Sigmoid colon (tissue), 7 donors: ENCODE results near the gene PSME1. TPM values are rescaled to one million over a fixed set of nuclear protein-coding genes. Genes with fewer than 3 reads are reported as not detected.
A peak's percentile ranks its signal among the peaks of the same experiment; 100 is the strongest.

Source experiments
- DNase-seq: peaks from one replicate; pipeline ENCODE4 v3.0.0-alpha.2; 2019
- H3K27ac ChIP-seq, 4 donors: fragments of 200-600 bp; sonication (generic); one replicate each; pipeline ENCODE4 v1.5.1; 2016 to 2019; ENCODE audit warnings: mild to moderate bottlenecking in 1 of 4
- H3K27me3 ChIP-seq, 3 donors: fragments of 200-600 bp; sonication (generic); one replicate each; pipeline ENCODE4 v1.5.1; 2019; ENCODE audit warnings: mild to moderate bottlenecking in 1 of 3
- H3K36me3 ChIP-seq, 4 donors: fragments of 200-600 bp; sonication (generic); one replicate each; pipeline ENCODE4 v1.5.1; 2016 to 2019
- H3K4me1 ChIP-seq, 4 donors: fragments of 200-600 bp; sonication (generic); one replicate each; pipeline ENCODE4 v1.5.1; 2017 to 2019
- H3K4me3 ChIP-seq, 4 donors: fragments of 200-600 bp; sonication (generic); one replicate each; pipeline ENCODE4 v1.5.1; 2017 to 2019; ENCODE audit warnings: mild to moderate bottlenecking in 2 of 4, moderate library complexity in 1 of 4
- H3K9me3 ChIP-seq, 4 donors: fragments of 200-600 bp in 3 of 4; sonication (generic) in 3 of 4; one replicate each; pipeline versions ENCODE4 v1.5.1 to v1.6.1; 2013 to 2019
- EP300 ChIP-seq, 4 donors: sonication (generic); formaldehyde crosslinking; IDR thresholded peaks; one replicate each; pipeline ENCODE4 v1.6.1; 2017; ENCODE audit warnings: antibody characterized with exemption in 4 of 4
- POLR2A ChIP-seq, 2 donors: fragments of 450-650 bp; IDR thresholded peaks; one replicate each; pipeline ENCODE4 v1.6.1; 2016; ENCODE audit warnings: antibody characterized with exemption in 2 of 2, mild to moderate bottlenecking in 2 of 2, moderate library complexity in 2 of 2
- POLR2AphosphoS5 ChIP-seq, 4 donors: sonication (generic); formaldehyde crosslinking; IDR thresholded peaks; one replicate each; pipeline ENCODE4 v1.6.1; 2017; ENCODE audit warnings: antibody characterized with exemption in 4 of 4
- WGBS, 2 donors: extraction: QIAGEN DNeasy Blood & Tissue Kit; methylation state at CpG; one replicate each; pipeline ENCODE4 v1.1.7; 2013; 5-methylcytosine and 5-hydroxymethylcytosine counted together
- intact Hi-C: fragments of 100-400 bp; cut with DNase I; formaldehyde crosslinking; loops from one replicate; pipeline ENCODE4 v1.15.1; 2023
- polyA plus RNA-seq, 3 donors: library from polyadenylated mRNA; stranded (reverse); fragments of 200-250 nt; gene quantifications; one replicate each; pipeline ENCODE4 v1.2.3, GENCODE V29; 2013
- total RNA-seq, 4 donors: library from RNA; depleted of rRNA; stranded (reverse); fragments of >200 nt; gene quantifications; one replicate each; pipeline ENCODE4 v1.1.0, GENCODE V29; 2016
- TF ChIP-seq, protein P1 (sequence below), 4 experiments: fragments of 450-650 bp in 3 of 4; fragments of 200-600 bp in 1 of 4; IDR thresholded peaks; one replicate each; pipeline ENCODE4 v1.5.1; 2016 to 2019; ENCODE audit warnings: antibody characterized with exemption in 4 of 4, mild to moderate bottlenecking in 3 of 4, moderate library complexity in 2 of 4
- donor health status: healthy with polysubstance abuse.
- donor health status: Bipolar disorder and iron deficiency.
- donor health status: healthy.

Gene PSME1
- total and polyA plus RNA-seq, 7 donors, result 129 to 438 (median 186) TPM

DNA sequence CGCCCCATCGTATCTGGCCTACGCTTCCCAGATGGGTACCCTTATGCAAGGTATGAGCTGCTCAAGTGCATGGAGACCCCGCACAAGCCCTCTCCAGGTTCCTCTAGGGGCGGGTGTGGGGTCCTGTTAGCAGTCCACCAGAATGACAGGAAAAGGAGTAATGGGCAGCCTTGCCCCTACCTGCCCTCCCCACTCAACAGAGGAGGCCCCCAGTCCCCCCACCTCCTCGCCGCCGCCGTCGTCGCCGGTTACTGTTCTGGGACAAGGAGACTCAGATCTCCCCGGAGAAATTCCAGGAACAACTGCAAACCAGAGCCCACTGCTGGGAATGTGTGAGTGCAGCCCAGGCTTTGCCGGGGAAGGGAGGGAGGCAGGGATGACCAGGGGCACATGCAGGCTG, 41.9 kb downstream of the PSME1 start:
- Histone ChIP-seq H3K4me3 (no peak overlapping the region), H3K27me3 (no peaks in the 10 kb centered on the region), H3K4me1 (peaks cover 0 to 23% (median 19%) of the 10 kb centered on the region in 4 donors), H3K36me3 (peaks cover 5 to 44% (median 11%) of the 10 kb centered on the region in 4 donors), H3K9me3 (no peaks in the 10 kb centered on the region), H3K27ac (peak overlapping the region in 2 of 4 donors; percentile 88 to 93)
- TF ChIP-seq, protein P1, sequence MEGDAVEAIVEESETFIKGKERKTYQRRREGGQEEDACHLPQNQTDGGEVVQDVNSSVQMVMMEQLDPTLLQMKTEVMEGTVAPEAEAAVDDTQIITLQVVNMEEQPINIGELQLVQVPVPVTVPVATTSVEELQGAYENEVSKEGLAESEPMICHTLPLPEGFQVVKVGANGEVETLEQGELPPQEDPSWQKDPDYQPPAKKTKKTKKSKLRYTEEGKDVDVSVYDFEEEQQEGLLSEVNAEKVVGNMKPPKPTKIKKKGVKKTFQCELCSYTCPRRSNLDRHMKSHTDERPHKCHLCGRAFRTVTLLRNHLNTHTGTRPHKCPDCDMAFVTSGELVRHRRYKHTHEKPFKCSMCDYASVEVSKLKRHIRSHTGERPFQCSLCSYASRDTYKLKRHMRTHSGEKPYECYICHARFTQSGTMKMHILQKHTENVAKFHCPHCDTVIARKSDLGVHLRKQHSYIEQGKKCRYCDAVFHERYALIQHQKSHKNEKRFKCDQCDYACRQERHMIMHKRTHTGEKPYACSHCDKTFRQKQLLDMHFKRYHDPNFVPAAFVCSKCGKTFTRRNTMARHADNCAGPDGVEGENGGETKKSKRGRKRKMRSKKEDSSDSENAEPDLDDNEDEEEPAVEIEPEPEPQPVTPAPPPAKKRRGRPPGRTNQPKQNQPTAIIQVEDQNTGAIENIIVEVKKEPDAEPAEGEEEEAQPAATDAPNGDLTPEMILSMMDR (IDR thresholded peaks at IDR 0.05), result no peak
- TF ChIP-seq POLR2AphosphoS5 (IDR thresholded peaks at IDR 0.05) (no peak), EP300 (IDR thresholded peaks at IDR 0.05) (no peak), POLR2A (IDR thresholded peaks at IDR 0.05) (no peak)
- DNase-seq, result no peak
- intact Hi-C loops, result no loop called here
- 95 to 96% methylated on average over 14 of the region's 14 CpGs for WGBS, 2 donors

DNA sequence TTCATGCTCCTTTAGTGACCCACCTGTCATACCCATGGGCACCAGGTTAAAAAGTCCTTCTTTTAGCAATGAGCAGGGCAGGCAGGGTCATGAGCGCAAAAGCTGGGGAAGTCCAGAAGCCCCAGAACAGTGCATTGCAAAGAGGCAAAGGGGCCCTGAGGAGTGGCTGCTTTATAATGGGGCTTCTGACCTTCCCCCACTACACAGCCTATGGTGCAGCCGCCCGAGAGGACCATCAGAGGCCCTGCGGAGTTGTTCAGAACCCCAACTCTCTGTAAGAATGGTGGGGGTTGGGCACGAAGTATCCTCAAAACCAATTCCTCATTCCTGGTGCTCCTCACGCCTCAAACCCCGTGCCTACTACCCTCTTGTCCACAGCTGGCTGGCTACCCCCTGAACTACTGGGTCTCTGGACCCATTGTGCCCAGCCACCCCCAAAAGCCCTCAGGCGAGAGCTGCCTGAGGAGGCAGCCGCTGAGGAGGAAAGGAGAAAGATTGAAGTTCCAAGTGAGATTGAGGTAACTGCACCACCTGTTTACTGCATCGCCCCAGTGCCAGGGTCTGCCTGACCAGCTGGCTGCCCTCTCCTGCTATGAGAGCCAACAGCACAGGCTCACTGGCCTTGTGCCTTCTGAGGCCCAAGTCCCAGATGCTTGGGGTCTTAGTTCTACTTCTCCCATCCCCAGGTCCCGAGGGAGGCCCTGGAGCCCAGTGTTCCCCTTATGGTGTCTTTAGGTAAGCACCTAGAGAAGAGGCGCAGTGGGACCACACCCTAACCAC, 42.6 kb downstream of the PSME1 start:
- Histone ChIP-seq H3K9me3 (no peaks in the 10 kb centered on the region), H3K27ac (peak overlapping the region; percentile 64 to 93 (median 87)), H3K4me3 (no peak overlapping the region), H3K27me3 (no peaks in the 10 kb centered on the region), H3K36me3 (peaks cover 6 to 51% (median 17%) of the 10 kb centered on the region in 4 donors), H3K4me1 (peaks cover 0 to 20% (median 19%) of the 10 kb centered on the region in 4 donors)
- WGBS, 2 donors, result 92% methylated on average over 12 of the region's 12 CpGs
- no peak for DNase-seq
- intact Hi-C loops, result no loop called here
- TF ChIP-seq POLR2A (IDR thresholded peaks at IDR 0.05) (no peak), POLR2AphosphoS5 (IDR thresholded peaks at IDR 0.05) (no peak), EP300 (IDR thresholded peaks at IDR 0.05) (no peak)
- TF ChIP-seq, protein P1 (IDR thresholded peaks at IDR 0.05), result no peak

DNA sequence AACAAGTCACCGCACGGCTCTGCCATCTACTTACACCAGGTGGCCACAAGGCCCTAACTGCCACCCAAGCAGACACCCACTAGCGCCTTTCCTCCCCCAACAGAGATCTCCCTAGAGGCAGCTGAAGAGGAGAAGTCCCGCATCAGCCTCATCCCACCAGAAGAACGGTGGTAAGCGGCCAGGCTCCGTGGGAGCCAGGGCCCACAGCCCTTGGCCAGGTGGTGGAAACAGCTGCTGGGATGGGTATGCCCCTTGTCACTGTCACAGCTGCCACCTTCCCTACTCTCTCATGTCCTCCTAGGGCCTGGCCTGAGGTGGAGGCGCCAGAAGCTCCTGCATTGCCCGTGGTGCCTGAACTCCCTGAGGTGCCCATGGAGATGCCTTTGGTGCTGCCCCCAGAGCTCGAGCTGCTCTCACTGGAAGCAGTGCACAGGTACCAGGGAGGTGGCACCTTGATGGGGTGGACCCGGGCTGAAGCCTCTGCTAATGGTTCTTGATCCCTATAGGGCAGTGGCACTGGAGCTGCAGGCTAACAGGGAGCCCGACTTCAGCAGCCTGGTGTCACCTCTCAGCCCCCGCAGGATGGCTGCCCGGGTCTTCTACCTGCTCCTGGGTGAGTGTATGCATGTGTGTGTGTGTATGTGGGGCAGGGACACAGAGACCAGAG, 43.4 kb downstream of the PSME1 start:
- Histone ChIP-seq H3K4me1 (peaks cover 0 to 20% (median 19%) of the 10 kb centered on the region in 4 donors), H3K36me3 (peaks cover 6 to 59% (median 24%) of the 10 kb centered on the region in 4 donors), H3K27me3 (no peaks in the 10 kb centered on the region), H3K27ac (peak overlapping the region; percentile 64 to 93 (median 87)), H3K9me3 (no peaks in the 10 kb centered on the region), H3K4me3 (no peak overlapping the region)
- intact Hi-C loops, result no loop called here
- no peak for DNase-seq
- TF ChIP-seq, protein P1 (IDR thresholded peaks at IDR 0.05), result no peak
- TF ChIP-seq POLR2AphosphoS5 (IDR thresholded peaks at IDR 0.05) (no peak), POLR2A (IDR thresholded peaks at IDR 0.05) (no peak), EP300 (IDR thresholded peaks at IDR 0.05) (no peak)
- 83 to 88% methylated on average over 14 of the region's 14 CpGs for WGBS, 2 donors

DNA sequence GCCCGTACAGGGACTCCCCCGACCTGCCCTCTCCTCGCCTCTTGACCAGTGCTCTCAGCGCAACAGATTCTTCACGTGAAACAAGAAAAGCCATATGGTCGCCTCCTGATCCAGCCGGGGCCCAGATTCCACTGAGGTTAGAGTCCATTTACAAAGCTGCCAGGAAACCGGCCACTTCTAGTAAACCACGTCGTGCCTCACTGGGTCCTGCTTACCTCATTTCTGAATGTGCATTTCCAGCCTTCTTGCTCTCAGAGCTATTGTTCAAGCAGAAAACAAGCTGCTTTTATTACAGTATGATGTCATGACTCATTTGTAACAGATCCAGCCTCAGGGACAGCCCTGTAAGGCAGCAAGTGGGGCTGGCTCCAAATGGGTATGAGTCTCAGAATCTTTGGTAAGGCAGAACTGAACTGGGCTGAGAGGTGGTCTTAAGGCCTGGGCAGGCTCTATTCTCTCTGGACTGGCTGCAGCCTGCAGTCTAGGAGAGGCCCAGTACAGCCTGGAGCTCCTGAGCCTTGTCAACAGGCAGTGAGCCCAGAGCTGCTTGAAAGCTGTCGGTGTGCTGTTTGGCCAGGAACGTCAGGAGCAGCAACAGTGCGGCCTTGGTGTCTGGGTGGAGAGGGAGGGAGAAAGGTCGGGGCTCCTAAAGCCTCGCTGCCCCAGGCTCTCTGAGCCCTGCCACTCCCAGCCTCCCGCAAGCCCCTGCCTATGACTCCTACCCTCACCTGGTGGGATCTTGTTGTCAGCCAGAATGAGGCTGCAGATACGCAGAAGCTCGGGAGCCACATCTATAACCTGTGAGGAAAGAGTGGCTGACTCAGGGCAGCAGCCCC, 44.2 kb downstream of the PSME1 start:
- H3K4me3 ChIP-seq, result no peak overlapping the region

More for the DNA sequence above, 44.2 kb downstream of the PSME1 start:
- Histone ChIP-seq H3K27me3 (no peaks in the 10 kb centered on the region), H3K4me1 (peaks cover 0 to 20% (median 19%) of the 10 kb centered on the region in 4 donors), H3K36me3 (peaks cover 6 to 67% (median 29%) of the 10 kb centered on the region in 4 donors), H3K9me3 (no peaks in the 10 kb centered on the region), H3K27ac (peak overlapping the region; percentile 64 to 93 (median 87))
- WGBS, 2 donors, result 71 to 80% methylated on average over 18 of the region's 18 CpGs
- TF ChIP-seq POLR2A (IDR thresholded peaks at IDR 0.05) (no peak), EP300 (IDR thresholded peaks at IDR 0.05) (peak in 1 of 4 donors; percentile 32), POLR2AphosphoS5 (IDR thresholded peaks at IDR 0.05) (peak in 2 of 4 donors; percentile 45 to 69)
- no peak for DNase-seq
- intact Hi-C loops, result no loop called here
